HAP-1 (cell line): ENCODE data around the gene CCDC9.
"Not testable (repeated sequence)": the region's sequence is repeated elsewhere in the genome, so short reads cannot be mapped to it uniquely, and the experiment has no call there.

Experiments
- DNase-seq, 2 experiments: peaks; one replicate each; pipeline ENCODE4 v3.0.0-alpha.2; 2016 to 2020; ENCODE audit warnings: low spot score in 2 of 2
- H3K27me3 ChIP-seq: fragments of 250-450 bp; sonication (Bioruptor Pico); 2 replicates; pipeline ENCODE4 v1.5.1; 2020; ENCODE audit warnings: low read depth, mild to moderate bottlenecking, moderate library complexity
- H3K36me3 ChIP-seq: fragments of 250-450 bp; sonication (Bioruptor Pico); replicated peaks from 2 replicates; pipeline ENCODE4 v1.5.1; 2020; ENCODE audit warnings: mild to moderate bottlenecking
- H3K4me1 ChIP-seq: fragments of 250-450 bp; sonication (Bioruptor Pico); 2 replicates; pipeline ENCODE4 v1.5.1; 2020; ENCODE audit warnings: mild to moderate bottlenecking
- H3K4me3 ChIP-seq: fragments of 250-450 bp; sonication (Bioruptor Pico); 2 replicates; pipeline ENCODE4 v1.5.1; 2020; ENCODE audit warnings: mild to moderate bottlenecking, moderate library complexity
- H3K9me3 ChIP-seq: fragments of 250-450 bp; sonication (Bioruptor Pico); 2 replicates; pipeline ENCODE4 v1.5.1; 2020; ENCODE audit warnings: mild to moderate bottlenecking, moderate library complexity
- in situ Hi-C: fragments of 300-500 bp; cut with MboI; formaldehyde crosslinking; loops from 3 replicates; pipeline ENCODE4 v1.14.3; 2020; ENCODE audit warnings: low sequenced_read_pairs, inconsistent platforms, mixed read lengths

CCDC9 gene

DNA sequence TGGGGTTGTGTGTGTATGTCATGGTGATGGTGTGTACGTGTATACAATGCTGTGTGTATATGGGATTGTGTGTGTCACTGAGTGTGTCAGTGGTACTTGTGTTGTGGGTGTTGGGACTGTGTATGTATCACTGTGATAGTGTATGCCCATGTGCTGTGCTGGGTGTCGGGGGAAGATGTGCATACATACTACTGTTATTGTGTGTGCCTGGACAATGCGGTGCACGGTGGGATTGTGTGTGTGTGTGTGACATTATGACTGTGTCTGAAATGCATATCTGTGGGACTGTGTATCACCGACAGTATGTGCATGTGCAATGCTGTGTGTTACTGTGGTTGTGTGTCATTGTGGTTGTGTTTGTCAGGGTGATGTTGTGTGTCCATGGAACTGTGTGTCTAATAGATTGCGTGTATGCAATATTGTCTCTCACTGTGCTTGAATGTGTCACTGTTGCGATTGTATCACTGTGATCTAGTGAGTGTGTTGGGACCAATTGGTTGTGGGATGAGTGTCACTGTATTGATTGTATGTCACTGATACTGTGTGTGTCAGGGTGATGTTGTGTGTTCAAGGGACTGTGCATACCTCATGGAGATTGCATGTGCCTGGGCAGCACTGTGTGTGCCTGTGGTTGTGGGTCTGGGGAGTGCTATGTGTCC lies 14.3 kb upstream of the CCDC9 start:
- H3K27me3 ChIP-seq, result no peaks in the 10 kb centered on the region
- in situ Hi-C loops, result no loop called here
- no peak overlapping the region for H3K4me3 ChIP-seq
- H3K9me3 ChIP-seq, result no peaks in the 10 kb centered on the region
- DNase-seq, result no peak
- H3K36me3 ChIP-seq, result no peaks in the 10 kb centered on the region; the same call in 1 of the 2 replicates
- H3K4me1 ChIP-seq, result peaks cover 15% of the 10 kb centered on the region

GRCh38 chr19:47243364-47243775 lies 13.0 kb upstream of the CCDC9 start:
- no peak for DNase-seq
- Histone ChIP-seq H3K9me3 (no peaks in the 10 kb centered on the region), H3K36me3 (no peaks in the 10 kb centered on the region; the same call in 1 of the 2 replicates), H3K4me1 (peaks cover 17% of the 10 kb centered on the region), H3K27me3 (no peaks in the 10 kb centered on the region), H3K4me3 (peak overlapping the region; percentile 42)
- in situ Hi-C loops, result no loop called here

DNA sequence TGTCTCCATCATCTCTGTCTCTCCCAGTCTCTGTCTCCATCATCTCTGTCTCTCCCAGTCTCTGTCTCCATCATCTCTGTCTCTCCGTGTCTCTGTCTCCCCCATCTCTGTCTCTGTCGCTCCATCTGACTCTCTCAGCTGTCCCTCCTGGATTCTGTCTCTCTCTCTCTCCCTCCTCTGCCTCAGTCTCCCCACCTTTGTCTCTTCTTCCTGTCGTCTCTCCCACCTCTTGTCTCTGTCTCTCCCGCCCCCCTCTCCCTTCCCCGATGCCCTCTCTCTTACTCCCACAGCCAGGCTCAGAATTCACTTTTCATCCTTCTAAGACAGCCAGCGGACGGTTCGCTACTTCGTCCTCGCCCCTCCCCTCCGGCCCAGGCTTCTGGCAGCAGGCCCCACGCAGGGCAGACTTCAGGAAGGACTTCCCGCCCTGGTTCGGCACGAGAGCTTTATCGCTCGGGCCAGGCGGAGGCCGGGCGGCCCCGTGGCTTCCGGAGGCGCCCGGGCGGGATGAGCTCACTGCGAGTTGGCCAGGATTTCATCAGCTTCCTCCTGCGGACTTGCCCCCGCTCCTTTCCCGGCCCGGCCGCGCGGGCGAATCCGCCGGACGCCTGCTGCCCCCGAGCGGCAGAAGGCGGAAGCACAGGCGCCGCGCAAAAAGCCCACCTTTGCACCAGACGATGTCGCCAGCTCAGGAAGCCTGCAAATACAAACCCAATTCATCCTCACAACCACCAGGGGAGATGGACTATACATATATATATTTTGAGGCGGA lies 12.4 kb upstream of the CCDC9 start:
- H3K36me3 ChIP-seq, result no peaks in the 10 kb centered on the region; the same call in 1 of the 2 replicates
- no peaks in the 10 kb centered on the region for H3K27me3 ChIP-seq
- H3K4me1 ChIP-seq, result peaks cover 17% of the 10 kb centered on the region
- H3K9me3 ChIP-seq, result no peaks in the 10 kb centered on the region
- in situ Hi-C loops, result no loop called here
- H3K4me3 ChIP-seq, result peak overlapping the region; percentile 42
- DNase-seq, result peak; percentile 85 to 93

GRCh38 chr19:47247308-47247990 lies 8.9 kb upstream of the CCDC9 start:
- no peaks in the 10 kb centered on the region for H3K27me3 ChIP-seq
- peak; percentile 66 to 86 for DNase-seq
- H3K4me1 ChIP-seq, result peaks cover 24% of the 10 kb centered on the region
- in situ Hi-C loops, result loop anchor here (5.0 kb wide), 1 partner anchor 100 kb away; no protein-coding TSS in a partner anchor
- H3K9me3 ChIP-seq, result no peaks in the 10 kb centered on the region
- H3K36me3 ChIP-seq, result no peaks in the 10 kb centered on the region; the same call in 1 of the 2 replicates
- no peak overlapping the region for H3K4me3 ChIP-seq

DNA sequence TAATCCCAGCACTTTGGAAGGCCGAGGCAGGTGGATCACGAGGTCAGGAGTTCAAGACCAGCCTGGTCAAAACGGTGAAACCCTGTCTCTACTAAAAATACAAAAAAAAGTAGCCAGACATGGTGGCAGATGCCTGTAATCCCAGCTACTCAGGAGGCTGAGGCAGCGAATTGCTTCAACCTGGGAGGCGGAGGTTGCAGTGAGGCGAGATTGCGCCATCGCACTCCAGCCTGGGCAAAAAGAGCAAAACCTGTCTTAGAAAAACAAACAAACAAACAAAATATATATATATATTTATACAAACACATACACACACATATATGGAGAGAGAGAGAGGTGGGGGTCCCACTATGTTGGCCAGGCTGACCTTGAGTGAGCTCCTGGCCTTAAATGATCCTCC lies 3.3 kb upstream of the CCDC9 start:
- H3K9me3 ChIP-seq, H3K36me3 ChIP-seq, H3K4me3 ChIP-seq, in situ Hi-C loops, DNase-seq, H3K27me3 ChIP-seq: not testable (repeated sequence)
- peaks cover 29% of the 10 kb centered on the region for H3K4me1 ChIP-seq

DNA sequence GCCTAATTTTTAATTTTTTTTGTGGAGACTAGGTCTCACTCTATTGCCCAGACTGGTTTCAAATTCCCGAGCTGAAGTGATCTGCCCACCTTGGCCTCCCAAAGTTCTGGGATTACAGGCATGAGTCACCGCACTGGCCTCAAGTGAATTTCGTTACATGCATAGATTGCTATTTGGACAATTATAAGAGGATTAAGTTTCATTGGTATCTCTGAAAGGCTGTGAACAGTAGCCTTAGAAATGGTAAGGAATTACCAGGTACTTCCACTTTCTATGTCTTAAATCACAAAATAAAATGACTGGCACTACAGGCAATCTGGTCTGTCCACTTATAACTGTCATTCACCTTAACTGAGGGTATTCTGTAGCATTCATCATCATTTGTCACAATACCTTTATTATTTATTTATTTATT lies 2.9 kb upstream of the CCDC9 start:
- in situ Hi-C loops, result no loop called here
- peak; percentile 75 to 91 for DNase-seq
- Histone ChIP-seq H3K27me3 (no peaks in the 10 kb centered on the region), H3K4me3 (no peak overlapping the region), H3K9me3 (no peaks in the 10 kb centered on the region), H3K4me1 (peaks cover 34% of the 10 kb centered on the region), H3K36me3 (peaks cover 6% of the 10 kb centered on the region)

DNA sequence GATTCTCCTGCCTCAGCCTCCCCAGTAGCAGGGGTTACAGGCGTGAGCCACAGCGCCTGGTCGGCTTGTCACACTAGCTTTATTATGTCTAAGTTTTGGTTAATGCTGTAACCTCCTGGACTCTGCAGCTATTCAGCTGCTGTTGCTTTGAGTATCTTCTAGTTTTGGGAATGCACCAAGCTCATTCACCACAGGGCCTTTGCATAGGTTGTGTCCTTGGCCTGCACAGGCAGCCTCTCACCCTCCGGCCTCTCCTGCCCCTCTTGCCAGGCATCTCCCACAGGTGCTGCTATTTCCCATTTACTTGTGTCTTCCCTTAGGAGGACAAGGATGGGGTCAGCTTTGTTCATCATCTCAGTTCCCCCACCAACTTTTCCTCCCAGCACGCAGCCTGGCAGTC lies 2.4 kb upstream of the CCDC9 start:
- H3K4me1 ChIP-seq, result peaks cover 35% of the 10 kb centered on the region
- no peak for DNase-seq
- in situ Hi-C loops, result no loop called here
- H3K9me3 ChIP-seq, result no peaks in the 10 kb centered on the region
- peaks cover 11% of the 10 kb centered on the region for H3K36me3 ChIP-seq
- H3K27me3 ChIP-seq, result no peaks in the 10 kb centered on the region
- H3K4me3 ChIP-seq, result no peak overlapping the region

- peaks cover 28% of the 10 kb centered on the region for H3K4me1 ChIP-seq
- DNase-seq, result peak; percentile 99 to 100
- H3K4me3 ChIP-seq, result peak overlapping the region; percentile 57
- no peaks in the 10 kb centered on the region for H3K9me3 ChIP-seq
- H3K36me3 ChIP-seq, result peaks cover 36% of the 10 kb centered on the region
- in situ Hi-C loops, result no loop called here
- no peaks in the 10 kb centered on the region for H3K27me3 ChIP-seq
Measured at GRCh38 chr19:47256693-47257410, 527 bp downstream of the CCDC9 start.

DNA sequence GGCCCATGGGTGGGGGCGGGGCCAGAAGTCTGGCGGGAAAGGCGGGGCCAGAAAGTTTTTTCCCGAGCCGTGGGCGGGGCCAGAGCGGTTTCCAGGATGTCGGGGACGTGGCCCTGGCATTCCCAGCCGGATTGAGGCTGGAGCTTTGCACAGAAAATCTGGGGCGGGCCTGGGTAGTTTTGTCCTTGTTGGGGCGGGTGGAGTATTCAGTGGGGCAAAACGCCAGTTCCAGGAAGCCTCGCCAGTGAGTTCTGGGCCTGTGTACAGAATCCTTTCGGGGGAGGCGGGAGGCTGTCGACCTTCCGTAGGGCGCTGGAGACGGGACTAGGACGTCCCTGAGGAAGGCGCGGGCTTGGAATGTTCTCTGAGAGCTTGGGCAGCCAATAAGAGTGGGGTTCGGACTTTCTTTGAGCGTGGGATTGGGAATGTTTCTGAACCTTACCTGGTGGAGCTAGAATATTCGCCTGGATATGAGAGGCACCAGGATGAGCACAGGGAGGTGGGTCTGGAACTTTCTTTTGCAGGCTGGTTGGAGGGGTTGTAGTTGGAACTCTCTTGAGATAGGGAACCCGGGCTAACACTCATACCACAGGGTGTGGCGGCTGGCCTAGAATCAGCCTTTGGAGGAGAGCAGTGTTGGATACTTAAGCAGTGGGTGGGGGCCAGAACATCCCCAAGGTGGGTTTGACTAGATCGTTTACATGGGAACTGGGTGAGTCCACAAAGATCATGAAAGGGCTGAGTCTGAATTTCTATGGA lies 1.3 kb downstream of the CCDC9 start:
- in situ Hi-C loops, result no loop called here
- Histone ChIP-seq H3K9me3 (no peaks in the 10 kb centered on the region), H3K27me3 (no peaks in the 10 kb centered on the region), H3K4me3 (peak overlapping the region; percentile 57), H3K36me3 (peaks cover 41% of the 10 kb centered on the region), H3K4me1 (peaks cover 28% of the 10 kb centered on the region)
- DNase-seq, result peak in 1 of 2 experiments; percentile 57

GRCh38 chr19:47258434-47258833 lies 2.1 kb downstream of the CCDC9 start:
- no peak for DNase-seq
- peaks cover 46% of the 10 kb centered on the region for H3K36me3 ChIP-seq
- H3K4me3 ChIP-seq, result peak overlapping the region; percentile 57; the same call in 1 of the 2 replicates
- H3K4me1 ChIP-seq, result peaks cover 21% of the 10 kb centered on the region
- in situ Hi-C loops, result no loop called here
- H3K27me3 ChIP-seq, result no peaks in the 10 kb centered on the region
- no peaks in the 10 kb centered on the region for H3K9me3 ChIP-seq

DNA sequence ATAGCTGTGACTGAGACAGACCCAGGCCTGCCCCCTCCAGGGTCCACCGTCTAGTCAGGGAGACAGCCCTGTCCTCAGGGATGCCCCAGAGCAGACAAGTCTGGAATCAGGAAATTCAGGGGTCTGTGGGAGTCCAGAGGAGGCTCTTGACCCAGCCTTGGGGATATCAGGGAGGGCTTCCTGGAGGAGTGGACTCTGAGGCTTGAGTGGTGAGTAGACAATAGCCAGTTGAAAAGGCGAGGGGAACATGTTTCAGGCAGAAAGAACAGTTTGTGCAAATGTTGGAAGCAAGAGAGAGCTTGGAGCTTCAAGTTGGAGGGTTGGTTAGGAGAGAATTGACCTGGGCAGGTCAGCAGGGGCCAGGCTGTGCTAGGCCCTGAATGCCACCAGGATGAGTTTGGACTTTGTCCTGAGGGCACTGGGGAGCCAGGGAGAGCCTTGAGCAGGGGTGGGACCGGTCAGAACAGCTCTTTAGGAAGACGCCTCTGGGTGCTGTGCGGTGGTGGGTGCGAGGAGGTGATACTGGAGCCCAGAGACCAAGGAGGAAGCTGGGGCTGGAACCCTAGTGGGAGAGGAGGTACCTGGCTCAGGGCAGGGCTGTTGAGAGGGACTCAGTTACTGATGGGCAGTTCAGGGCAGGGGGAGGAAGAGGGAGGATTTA lies 2.7 kb downstream of the CCDC9 start:
- Histone ChIP-seq H3K36me3 (peaks cover 48% of the 10 kb centered on the region), H3K27me3 (no peaks in the 10 kb centered on the region), H3K4me1 (peaks cover 16% of the 10 kb centered on the region), H3K9me3 (no peaks in the 10 kb centered on the region), H3K4me3 (no peak overlapping the region)
- DNase-seq, result no peak
- in situ Hi-C loops, result no loop called here

DNA sequence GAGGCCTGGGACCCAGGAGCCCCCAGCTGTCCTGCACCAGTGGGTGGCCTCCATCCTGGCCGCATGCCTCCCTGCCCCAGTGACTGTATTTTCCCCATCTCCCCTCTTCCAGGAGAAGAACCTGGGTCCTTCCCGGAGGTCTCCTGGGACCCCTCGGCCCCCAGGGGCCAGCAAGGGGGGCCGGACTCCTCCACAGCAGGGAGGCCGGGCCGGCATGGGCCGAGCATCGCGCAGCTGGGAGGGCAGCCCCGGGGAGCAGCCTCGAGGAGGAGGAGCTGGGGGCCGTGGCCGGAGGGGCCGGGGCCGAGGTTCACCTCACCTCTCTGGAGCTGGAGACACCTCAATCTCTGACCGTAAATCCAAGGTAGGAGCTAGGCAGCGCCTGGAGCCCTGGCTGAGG lies 4.2 kb downstream of the CCDC9 start:
- H3K4me1 ChIP-seq, result peaks cover 15% of the 10 kb centered on the region
- no peaks in the 10 kb centered on the region for H3K9me3 ChIP-seq
- no peaks in the 10 kb centered on the region for H3K27me3 ChIP-seq
- H3K36me3 ChIP-seq, result peaks cover 61% of the 10 kb centered on the region
- no peak overlapping the region for H3K4me3 ChIP-seq
- no peak for DNase-seq
- in situ Hi-C loops, result no loop called here
